ENCODE data around the gene PKD1. TPM values are rescaled to one million over a fixed set of nuclear protein-coding genes. Genes with fewer than 3 reads are reported as not detected.
A peak's percentile ranks its signal among the peaks of the same experiment; 100 is the strongest.

Gene PKD1
- total and polyA plus RNA-seq, 2 experiments from 2014 or later = 35.9 to 60.6 TPM

DNA sequence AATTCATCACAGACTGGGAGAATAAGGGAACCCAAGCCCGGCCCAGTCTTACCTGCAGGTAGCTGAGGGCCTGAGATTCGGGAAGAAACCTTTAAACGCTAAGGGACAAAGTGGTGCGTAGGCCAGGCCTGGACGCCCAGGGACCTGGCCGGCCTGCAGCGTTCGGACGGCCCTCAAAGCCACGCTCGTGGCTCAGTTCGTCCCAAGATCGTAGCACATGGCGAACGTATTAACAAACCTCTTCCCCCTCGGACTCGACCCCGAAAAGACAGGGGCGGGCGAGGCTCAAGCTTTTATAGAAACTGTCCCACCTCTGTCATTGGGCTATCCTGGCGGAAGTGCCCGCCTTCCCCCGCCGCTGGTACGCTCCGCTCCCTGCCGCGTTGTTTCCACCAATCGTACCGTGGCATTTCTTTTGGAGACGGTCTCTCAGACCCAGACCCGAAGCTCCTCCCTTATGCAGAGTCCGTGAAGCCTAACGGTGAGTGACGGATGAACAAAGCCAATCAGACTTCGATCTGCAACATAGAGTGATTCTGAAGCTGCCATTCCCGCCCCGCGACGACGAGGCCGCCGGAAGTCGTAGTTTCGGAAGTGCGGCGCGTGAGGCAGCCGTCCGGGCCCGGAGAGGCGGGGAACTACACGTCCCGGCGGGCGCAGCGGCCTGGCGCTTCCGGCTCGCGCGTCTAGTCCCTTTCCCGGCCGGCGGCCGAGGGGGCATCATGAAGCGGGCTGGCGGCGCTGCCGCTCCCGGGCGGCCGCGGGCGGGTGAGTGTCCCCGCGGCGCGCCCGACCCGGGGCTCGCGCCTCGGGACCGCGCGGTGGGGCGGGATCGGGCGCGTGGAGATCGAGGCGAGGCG, 19.6 kb upstream of the PKD1 start, which contains the start of gene TRAF7:
Gene TRAF7 (plus strand): TSS at position 692 of the 860 bp plus-strand sequence. CDS start 8,139 bp downstream, outside the sequence.
- H3K4me3 ChIP-seq = peak within 1 kb of the TSS; percentile 95
- no peaks in the 10 kb centered on the region for H3K27me3 ChIP-seq
- DNase-seq (ENCODE audit: low spot score) = peak; percentile 99
- H3K9me2 ChIP-seq (replicated peaks; ENCODE audit: insufficient read depth) = no peaks in the 10 kb centered on the region
- no peaks in the 10 kb centered on the region for H3K36me3 ChIP-seq (replicated peaks; ENCODE audit: insufficient read depth, low read depth)
- H3K9me3 ChIP-seq (ENCODE audit: low read depth) = no peaks in the 10 kb centered on the region
- H3K4me2 ChIP-seq = peak within 1 kb of the TSS; percentile 95
- peaks cover 89% of the 10 kb centered on the region for H3K79me2 ChIP-seq
- H3K27ac ChIP-seq = peak within 1 kb of the TSS; percentile 56
- TF ChIP-seq EZH2phosphoT487 (IDR thresholded peaks at IDR 0.05; ENCODE audit: low read depth, severe bottlenecking, unreplicated experiment) = no peak
- no peak for TF ChIP-seq EZH2 (IDR thresholded peaks at IDR 0.05; ENCODE audit: borderline replicate concordance)
- TF ChIP-seq, protein P1, sequence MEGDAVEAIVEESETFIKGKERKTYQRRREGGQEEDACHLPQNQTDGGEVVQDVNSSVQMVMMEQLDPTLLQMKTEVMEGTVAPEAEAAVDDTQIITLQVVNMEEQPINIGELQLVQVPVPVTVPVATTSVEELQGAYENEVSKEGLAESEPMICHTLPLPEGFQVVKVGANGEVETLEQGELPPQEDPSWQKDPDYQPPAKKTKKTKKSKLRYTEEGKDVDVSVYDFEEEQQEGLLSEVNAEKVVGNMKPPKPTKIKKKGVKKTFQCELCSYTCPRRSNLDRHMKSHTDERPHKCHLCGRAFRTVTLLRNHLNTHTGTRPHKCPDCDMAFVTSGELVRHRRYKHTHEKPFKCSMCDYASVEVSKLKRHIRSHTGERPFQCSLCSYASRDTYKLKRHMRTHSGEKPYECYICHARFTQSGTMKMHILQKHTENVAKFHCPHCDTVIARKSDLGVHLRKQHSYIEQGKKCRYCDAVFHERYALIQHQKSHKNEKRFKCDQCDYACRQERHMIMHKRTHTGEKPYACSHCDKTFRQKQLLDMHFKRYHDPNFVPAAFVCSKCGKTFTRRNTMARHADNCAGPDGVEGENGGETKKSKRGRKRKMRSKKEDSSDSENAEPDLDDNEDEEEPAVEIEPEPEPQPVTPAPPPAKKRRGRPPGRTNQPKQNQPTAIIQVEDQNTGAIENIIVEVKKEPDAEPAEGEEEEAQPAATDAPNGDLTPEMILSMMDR (IDR thresholded peaks at IDR 0.05; ENCODE audit: poor library complexity) = no peak
- H2AFZ ChIP-seq = no peak within 1 kb of the TSS
- under 1% methylated on average over 65 of the region's 94 CpGs for WGBS (ENCODE audit: low lambda C conversion rate, missing lambda C conversion rate)
- peaks cover 57% of the 10 kb centered on the region for H3K4me1 ChIP-seq (ENCODE audit: insufficient read depth)
- H4K20me1 ChIP-seq (ENCODE audit: insufficient read depth, poor library complexity, severe bottlenecking) = peaks cover 79% of the 10 kb centered on the region

DNA sequence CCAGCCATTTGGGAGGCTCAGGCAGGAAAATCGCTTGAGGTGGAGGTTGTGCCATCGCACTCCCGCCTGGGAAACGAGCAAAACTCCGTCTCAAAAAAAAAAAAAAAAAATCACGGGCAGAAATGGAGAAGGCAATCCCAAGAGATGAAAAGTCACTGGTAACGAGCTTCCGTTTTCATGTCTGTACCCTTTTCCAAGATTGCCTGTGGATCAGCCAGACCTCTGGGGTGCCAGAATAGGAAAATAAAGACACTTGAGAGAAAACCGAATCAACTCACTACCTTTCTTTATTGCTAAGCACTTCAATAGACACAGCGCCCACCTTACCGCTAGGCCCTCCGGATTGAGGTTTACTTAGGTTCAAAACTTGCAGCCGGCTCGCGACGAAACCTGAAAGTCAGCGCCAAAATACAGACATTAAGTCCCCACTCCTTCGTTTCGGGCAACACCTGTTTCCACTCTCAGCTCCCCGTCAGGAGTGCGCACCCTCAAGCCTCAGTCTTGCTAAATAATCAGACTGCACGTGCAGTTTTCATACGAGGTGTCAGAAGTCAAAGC, 18.9 kb upstream of the PKD1 start:
- peak overlapping the region; percentile 48 for H3K4me3 ChIP-seq
- no peaks in the 10 kb centered on the region for H3K36me3 ChIP-seq (replicated peaks; ENCODE audit: insufficient read depth, low read depth)
- peaks cover 62% of the 10 kb centered on the region for H3K4me1 ChIP-seq (ENCODE audit: insufficient read depth)
- H2AFZ ChIP-seq = no peak overlapping the region
- peak overlapping the region; percentile 79 for H3K27ac ChIP-seq
- H3K27me3 ChIP-seq = no peaks in the 10 kb centered on the region
- H3K79me2 ChIP-seq = peaks cover 83% of the 10 kb centered on the region
- WGBS (ENCODE audit: low lambda C conversion rate, missing lambda C conversion rate) = 2% methylated on average over 23 of the region's 23 CpGs
- peaks cover 80% of the 10 kb centered on the region for H4K20me1 ChIP-seq (ENCODE audit: insufficient read depth, poor library complexity, severe bottlenecking)
- no peaks in the 10 kb centered on the region for H3K9me3 ChIP-seq (ENCODE audit: low read depth)
- TF ChIP-seq EZH2phosphoT487 (IDR thresholded peaks at IDR 0.05; ENCODE audit: low read depth, severe bottlenecking, unreplicated experiment) (no peak), EZH2 (IDR thresholded peaks at IDR 0.05; ENCODE audit: borderline replicate concordance) (no peak)
- TF ChIP-seq, protein P1 (IDR thresholded peaks at IDR 0.05; ENCODE audit: poor library complexity) = no peak
- peak overlapping the region; percentile 93 for H3K4me2 ChIP-seq
- H3K9me2 ChIP-seq (replicated peaks; ENCODE audit: insufficient read depth) = no peaks in the 10 kb centered on the region
- no peak for DNase-seq (ENCODE audit: low spot score)

DNA sequence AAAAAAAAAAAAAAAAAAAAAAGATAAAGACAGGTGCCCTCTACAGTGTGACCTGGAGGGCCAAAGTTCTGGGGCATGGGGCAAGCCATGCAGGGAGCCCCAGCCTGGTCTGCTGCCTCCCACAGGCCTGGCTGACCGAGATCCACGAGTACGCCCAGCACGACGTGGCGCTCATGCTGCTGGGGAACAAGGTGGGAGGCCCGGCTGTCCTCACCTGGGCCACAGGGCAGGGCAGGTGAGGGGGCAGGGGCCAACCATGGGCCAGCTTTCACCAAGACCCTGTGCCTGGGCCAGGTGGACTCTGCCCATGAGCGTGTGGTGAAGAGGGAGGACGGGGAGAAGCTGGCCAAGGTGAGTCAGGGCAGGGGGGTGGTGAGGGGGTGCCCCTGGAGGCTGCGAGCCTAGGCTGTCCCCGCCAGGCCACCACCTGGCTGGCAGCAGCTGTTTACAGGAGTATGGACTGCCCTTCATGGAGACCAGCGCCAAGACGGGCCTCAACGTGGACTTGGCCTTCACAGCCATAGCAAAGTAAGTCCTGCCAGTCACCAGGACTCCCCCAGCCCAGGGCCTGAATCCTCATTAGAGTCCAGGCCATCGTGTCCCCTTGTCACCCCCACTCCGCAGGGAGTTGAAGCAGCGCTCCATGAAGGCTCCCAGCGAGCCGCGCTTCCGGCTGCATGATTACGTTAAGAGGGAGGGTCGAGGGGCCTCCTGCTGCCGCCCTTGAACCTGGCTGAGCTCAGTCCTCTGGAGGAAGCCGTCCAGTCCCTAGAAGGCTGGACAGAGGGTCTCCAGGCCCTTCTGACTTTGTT, 17.2 kb upstream of the PKD1 start:
- H3K9me2 ChIP-seq (replicated peaks; ENCODE audit: insufficient read depth) = no peaks in the 10 kb centered on the region
- WGBS (ENCODE audit: low lambda C conversion rate, missing lambda C conversion rate) = 43% methylated on average over 25 of the region's 25 CpGs
- H3K4me1 ChIP-seq (ENCODE audit: insufficient read depth) = peaks cover 70% of the 10 kb centered on the region
- TF ChIP-seq, protein P1 (IDR thresholded peaks at IDR 0.05; ENCODE audit: poor library complexity) = peak; percentile 12
- TF ChIP-seq EZH2phosphoT487 (IDR thresholded peaks at IDR 0.05; ENCODE audit: low read depth, severe bottlenecking, unreplicated experiment) (no peak), EZH2 (IDR thresholded peaks at IDR 0.05; ENCODE audit: borderline replicate concordance) (no peak)
- peaks cover 73% of the 10 kb centered on the region for H4K20me1 ChIP-seq (ENCODE audit: insufficient read depth, poor library complexity, severe bottlenecking)
- peak; percentile 53 for DNase-seq (ENCODE audit: low spot score)
- H3K36me3 ChIP-seq (replicated peaks; ENCODE audit: insufficient read depth, low read depth) = no peaks in the 10 kb centered on the region
- H3K9me3 ChIP-seq (ENCODE audit: low read depth) = no peaks in the 10 kb centered on the region
- H3K4me2 ChIP-seq = peak overlapping the region; percentile 93
- peak overlapping the region; percentile 48 for H3K4me3 ChIP-seq
- H2AFZ ChIP-seq = no peak overlapping the region
- H3K79me2 ChIP-seq = peaks cover 66% of the 10 kb centered on the region
- no peaks in the 10 kb centered on the region for H3K27me3 ChIP-seq
- H3K27ac ChIP-seq = peak overlapping the region; percentile 79
